GM20000 (cell line): ENCODE results near the gene SNTG2.

Source experiments
- DNase-seq: peaks from one replicate; pipeline ENCODE4 v3.0.0; 2012; ENCODE audit warnings: low spot score
- TF ChIP-seq, protein P1 (sequence below): IDR thresholded peaks from 2 replicates; pipeline ENCODE4 v1.5.1; 2012; ENCODE audit warnings: mild to moderate bottlenecking, control low read depth; ENCODE audit errors: extremely low read depth, missing control alignments

Gene SNTG2

GRCh38 chr2:1278125-1278524 is 327.5 kb downstream of the SNTG2 start:
- TF ChIP-seq, protein P1, sequence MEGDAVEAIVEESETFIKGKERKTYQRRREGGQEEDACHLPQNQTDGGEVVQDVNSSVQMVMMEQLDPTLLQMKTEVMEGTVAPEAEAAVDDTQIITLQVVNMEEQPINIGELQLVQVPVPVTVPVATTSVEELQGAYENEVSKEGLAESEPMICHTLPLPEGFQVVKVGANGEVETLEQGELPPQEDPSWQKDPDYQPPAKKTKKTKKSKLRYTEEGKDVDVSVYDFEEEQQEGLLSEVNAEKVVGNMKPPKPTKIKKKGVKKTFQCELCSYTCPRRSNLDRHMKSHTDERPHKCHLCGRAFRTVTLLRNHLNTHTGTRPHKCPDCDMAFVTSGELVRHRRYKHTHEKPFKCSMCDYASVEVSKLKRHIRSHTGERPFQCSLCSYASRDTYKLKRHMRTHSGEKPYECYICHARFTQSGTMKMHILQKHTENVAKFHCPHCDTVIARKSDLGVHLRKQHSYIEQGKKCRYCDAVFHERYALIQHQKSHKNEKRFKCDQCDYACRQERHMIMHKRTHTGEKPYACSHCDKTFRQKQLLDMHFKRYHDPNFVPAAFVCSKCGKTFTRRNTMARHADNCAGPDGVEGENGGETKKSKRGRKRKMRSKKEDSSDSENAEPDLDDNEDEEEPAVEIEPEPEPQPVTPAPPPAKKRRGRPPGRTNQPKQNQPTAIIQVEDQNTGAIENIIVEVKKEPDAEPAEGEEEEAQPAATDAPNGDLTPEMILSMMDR = no peak
- no peak for DNase-seq

GRCh38 chr2:1278861-1279260 is 328.2 kb downstream of the SNTG2 start:
- no peak for DNase-seq
- TF ChIP-seq, protein P1 = no peak

- no peak for DNase-seq
- TF ChIP-seq, protein P1 = no peak
Observed at GRCh38 chr2:1282552-1282951, 331.9 kb downstream of the SNTG2 start.

DNA sequence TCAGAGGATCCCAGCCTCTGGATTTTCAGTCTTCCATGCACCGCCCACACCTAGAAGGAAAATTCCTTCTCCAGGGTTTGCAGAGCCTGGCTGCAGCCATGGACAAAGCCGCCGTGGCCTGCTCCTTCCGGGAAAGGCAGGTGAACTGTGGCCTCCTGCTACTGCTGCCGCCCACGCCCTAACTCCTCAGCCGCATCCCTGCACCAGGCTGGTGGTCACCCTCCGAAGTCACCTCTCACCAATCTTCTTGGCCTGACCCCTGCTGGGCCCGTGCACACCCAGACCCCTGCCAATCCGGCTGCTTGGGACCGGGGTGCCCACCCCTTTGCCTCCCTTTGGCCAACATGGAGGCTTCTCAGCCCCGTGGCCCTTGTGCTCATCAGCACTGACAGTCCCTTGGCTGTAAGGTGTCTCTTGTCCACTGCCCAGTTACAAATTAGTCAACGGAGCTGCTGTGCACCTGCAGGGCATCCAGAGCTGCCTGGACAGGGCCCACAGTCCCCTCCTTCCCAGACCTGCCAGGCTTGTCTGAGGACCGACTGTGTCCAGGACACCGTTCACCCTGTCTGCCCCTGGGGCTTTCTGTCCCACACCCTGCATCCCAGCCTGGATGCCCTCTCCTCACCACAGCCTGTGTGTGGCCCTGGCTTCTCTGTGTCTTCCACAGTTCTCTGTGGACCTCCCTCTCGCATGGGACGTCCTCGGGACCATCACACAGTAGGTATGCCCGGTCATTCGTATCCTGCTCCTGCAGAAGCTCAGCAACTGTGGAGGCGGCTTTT is 332.6 kb downstream of the SNTG2 start:
- TF ChIP-seq, protein P1 = no peak
- DNase-seq = no peak

GRCh38 chr2:1283871-1284270 is 333.2 kb downstream of the SNTG2 start:
- TF ChIP-seq, protein P1 = no peak
- DNase-seq = no peak

GRCh38 chr2:1286929-1287328 is 336.3 kb downstream of the SNTG2 start:
- DNase-seq = no peak
- TF ChIP-seq, protein P1 = no peak

GRCh38 chr2:1287427-1287826 is 336.8 kb downstream of the SNTG2 start:
- no peak for DNase-seq
- TF ChIP-seq, protein P1 = no peak
